GM23248 (cell line): ENCODE data around the gene ANAPC2. TPM values are rescaled to one million over a fixed set of nuclear protein-coding genes. Genes with fewer than 3 reads are reported as not detected.

Experiments used
- DNase-seq: peaks from one replicate; pipeline ENCODE4 v3.0.0-alpha.2; 2015
- H2AFZ ChIP-seq: fragments of 200-600 bp; sonication (generic); 2 replicates; pipeline ENCODE4 v1.6.1; 2016; ENCODE audit warnings: antibody characterized with exemption
- H3F3A ChIP-seq: fragments of 200-600 bp; sonication (generic); 2 replicates; pipeline ENCODE4 v1.6.1; 2016; ENCODE audit warnings: mild to moderate bottlenecking, antibody characterized with exemption, mixed run types; ENCODE audit not compliant: insufficient read depth
- H3K27ac ChIP-seq: fragments of 200-600 bp; sonication (generic); 2 replicates; pipeline ENCODE4 v1.5.1; 2016; ENCODE audit warnings: mild to moderate bottlenecking
- H3K27me3 ChIP-seq: fragments of 200-600 bp; sonication (generic); replicated peaks from 2 replicates; pipeline ENCODE4 v1.6.1; 2016; ENCODE audit warnings: mild to moderate bottlenecking; ENCODE audit not compliant: insufficient read depth
- H3K36me3 ChIP-seq: fragments of 200-600 bp; sonication (generic); 2 replicates; pipeline ENCODE4 v1.6.1; 2016; ENCODE audit warnings: low read depth, mild to moderate bottlenecking
- H3K4me1 ChIP-seq: fragments of 200-600 bp; sonication (generic); 2 replicates; pipeline ENCODE4 v1.6.1; 2016; ENCODE audit warnings: mild to moderate bottlenecking; ENCODE audit not compliant: insufficient read depth
- H3K4me2 ChIP-seq: fragments of 200-600 bp; sonication (generic); one replicate; pipeline ENCODE4 v1.6.1; 2016; ENCODE audit warnings: mild to moderate bottlenecking; ENCODE audit not compliant: unreplicated experiment
- H3K4me3 ChIP-seq: fragments of 200-600 bp; sonication (generic); 2 replicates; pipeline ENCODE4 v1.5.1; 2016; ENCODE audit warnings: mild to moderate bottlenecking
- H3K79me2 ChIP-seq: fragments of 200-600 bp; sonication (generic); 2 replicates; pipeline ENCODE4 v1.6.1; 2016; ENCODE audit warnings: mild to moderate bottlenecking; ENCODE audit not compliant: insufficient read depth
- H3K9ac ChIP-seq: fragments of 200-600 bp; sonication (generic); 2 replicates; pipeline ENCODE4 v1.6.1; 2016; ENCODE audit warnings: mild to moderate bottlenecking
- H3K9me2 ChIP-seq: fragments of 200-600 bp; sonication (generic); 2 replicates; pipeline ENCODE4 v1.6.1; 2016; ENCODE audit warnings: mixed run types, mild to moderate bottlenecking, moderate library complexity; ENCODE audit not compliant: insufficient read depth
- H3K9me3 ChIP-seq: fragments of 200-600 bp; sonication (generic); one replicate; pipeline ENCODE4 v1.6.1; 2017; ENCODE audit warnings: low read depth
- H4K20me1 ChIP-seq: fragments of 200-600 bp; sonication (generic); 2 replicates; pipeline ENCODE4 v1.6.0; 2016; ENCODE audit not compliant: insufficient read depth
- EZH2 ChIP-seq: fragments of 200-600 bp; sonication (generic); IDR thresholded peaks from 2 replicates; pipeline ENCODE4 v1.6.1; 2018; ENCODE audit warnings: antibody characterized with exemption, mild to moderate bottlenecking; ENCODE audit not compliant: insufficient read depth, poor library complexity, severe bottlenecking
- EZH2phosphoT487 ChIP-seq: fragments of 200-600 bp; sonication (generic); IDR thresholded peaks from 2 replicates; pipeline ENCODE4 v1.6.1; 2018; ENCODE audit warnings: antibody characterized with exemption, moderate library complexity, mild to moderate bottlenecking, low read depth; ENCODE audit not compliant: insufficient read depth
- WGBS, 2 experiments: methylation state at CpG; one replicate each; pipeline ENCODE4 v1.1.6; 2015 to 2017; ENCODE audit warnings: low lambda C conversion rate in 2 of 2, low coverage in 1 of 2; ENCODE audit errors: missing lambda C conversion rate in 2 of 2; 5-methylcytosine and 5-hydroxymethylcytosine counted together
- in situ Hi-C: fragments of 300-500 bp; cut with MboI; formaldehyde crosslinking; loops from 2 replicates; pipeline ENCODE4 v1.15.0; 2020
- polyA plus RNA-seq: library from polyadenylated mRNA; unstranded; fragments of >200 nt; fragmentation: Nextera tagmentation; extraction: Ambion mirVana; gene quantifications from 2 replicates; pipeline ENCODE4 v1.2.1, GENCODE V29; 2016
- total RNA-seq: library from RNA; depleted of rRNA; stranded (reverse); fragments of >200 nt; shearing (Covaris generic); gene quantifications from 2 replicates; pipeline ENCODE4 v1.2.3, GENCODE V29; 2014

Gene ANAPC2
- total and polyA plus RNA-seq, 2 experiments from 2014 or later, result 13.6 to 24.0 TPM

DNA sequence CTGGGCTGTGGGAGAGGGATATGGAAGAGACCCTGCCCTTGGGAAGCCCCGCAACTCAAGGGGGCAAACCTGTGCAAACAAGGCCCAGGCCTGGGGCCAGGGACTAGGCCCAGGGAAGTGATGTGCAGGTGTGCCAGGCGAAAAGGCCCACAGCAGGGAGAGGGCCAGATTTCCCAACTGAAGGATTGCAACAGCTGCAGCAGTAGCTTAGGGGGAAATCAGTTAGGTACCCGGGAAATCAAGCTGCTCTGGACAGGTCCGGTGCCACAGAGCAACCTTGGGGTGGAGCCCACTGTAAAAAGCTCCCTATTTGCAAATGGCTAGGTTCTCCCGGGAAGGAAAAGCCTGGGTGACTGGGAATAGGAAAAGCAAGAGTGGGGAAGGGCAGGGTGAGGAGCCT is 39.0 kb downstream of the ANAPC2 start:
- no peak overlapping the region for H3K4me3 ChIP-seq
- TF ChIP-seq EZH2phosphoT487 (no peak), EZH2 (no peak)
- 67 to 73% methylated on average over 5 of the region's 5 CpGs for WGBS, 2 experiments

DNA sequence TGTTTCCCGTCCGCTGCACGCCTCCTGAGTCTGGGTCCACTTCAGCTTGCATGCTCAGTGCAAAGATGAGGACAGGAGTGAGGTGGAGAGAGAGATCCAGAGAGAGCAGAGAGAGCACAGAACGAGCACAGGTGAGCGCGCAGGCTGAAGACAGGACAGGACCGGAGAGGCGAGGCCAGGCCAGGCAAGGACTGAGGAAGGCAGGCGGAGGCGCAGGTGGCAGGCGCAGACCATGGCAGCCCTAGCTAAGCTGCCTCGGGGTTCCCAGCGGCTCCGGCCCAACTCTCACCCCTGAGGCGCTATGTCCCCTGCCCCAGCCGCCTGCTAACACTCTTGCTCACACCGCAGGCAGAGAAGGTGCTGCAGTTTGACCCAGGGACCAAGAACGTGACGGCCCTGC is 39.7 kb downstream of the ANAPC2 start:
- Histone ChIP-seq H3K4me3 (no peak overlapping the region), H3K9me3 (no peaks in the 10 kb centered on the region), H3K27me3 (no peaks in the 10 kb centered on the region; the same call in 1 of the 2 replicates), H3K9ac (no peak overlapping the region), H3K36me3 (no peaks in the 10 kb centered on the region), H3K9me2 (no peaks in the 10 kb centered on the region), H4K20me1 (no peaks in the 10 kb centered on the region), H2AFZ (no peak overlapping the region), H3K4me1 (no peaks in the 10 kb centered on the region), H3F3A (no peaks in the 10 kb centered on the region), H3K27ac (no peak overlapping the region), H3K79me2 (no peaks in the 10 kb centered on the region), H3K4me2 (no peak overlapping the region)
- in situ Hi-C loops, result no loop called here
- 73 to 82% methylated on average over 18 to 19 of the region's 19 CpGs for WGBS, 2 experiments
- TF ChIP-seq EZH2phosphoT487 (no peak), EZH2 (no peak)
- no peak for DNase-seq

More for the DNA sequence above, 39.0 kb downstream of the ANAPC2 start:
- Histone ChIP-seq H3K9me3 (no peaks in the 10 kb centered on the region), H3K27ac (no peak overlapping the region), H2AFZ (no peak overlapping the region), H3K79me2 (no peaks in the 10 kb centered on the region), H3K27me3 (no peaks in the 10 kb centered on the region), H3F3A (no peaks in the 10 kb centered on the region), H3K36me3 (no peaks in the 10 kb centered on the region), H3K4me2 (no peak overlapping the region), H4K20me1 (no peaks in the 10 kb centered on the region), H3K9me2 (no peaks in the 10 kb centered on the region), H3K9ac (no peak overlapping the region), H3K4me1 (no peaks in the 10 kb centered on the region)
- in situ Hi-C loops, result no loop called here
- no peak for DNase-seq

DNA sequence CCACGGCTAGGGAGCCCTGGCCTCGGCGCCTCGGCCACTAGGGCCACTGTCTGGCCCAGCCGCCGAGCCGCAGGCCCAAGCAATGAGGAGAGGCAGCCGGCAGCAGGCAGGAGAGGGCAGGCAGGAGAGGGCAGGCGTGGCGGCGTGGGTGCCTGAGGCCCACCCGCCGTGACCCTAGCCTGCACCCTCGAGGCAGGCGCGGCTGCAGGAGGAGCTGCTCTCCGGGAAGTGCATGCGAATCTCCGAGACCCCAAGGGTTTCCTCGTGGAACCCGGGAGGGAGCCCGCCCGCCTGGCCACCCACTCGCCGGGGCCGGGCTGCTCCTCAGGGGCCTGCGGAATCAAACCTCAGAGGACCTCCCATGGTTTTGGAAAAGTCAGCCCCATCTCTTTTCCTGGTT is 40.1 kb downstream of the ANAPC2 start:
- Histone ChIP-seq H4K20me1 (no peaks in the 10 kb centered on the region), H3K4me2 (no peak overlapping the region), H3K4me1 (no peaks in the 10 kb centered on the region), H3K9me2 (no peaks in the 10 kb centered on the region), H3K27me3 (no peaks in the 10 kb centered on the region; the same call in 1 of the 2 replicates), H3F3A (no peaks in the 10 kb centered on the region), H3K9ac (no peak overlapping the region), H3K9me3 (no peaks in the 10 kb centered on the region), H2AFZ (no peak overlapping the region), H3K36me3 (no peaks in the 10 kb centered on the region), H3K27ac (no peak overlapping the region), H3K79me2 (no peaks in the 10 kb centered on the region), H3K4me3 (no peak overlapping the region)
- no peak for TF ChIP-seq EZH2
- no peak for TF ChIP-seq EZH2phosphoT487
- DNase-seq, result no peak
- in situ Hi-C loops, result no loop called here
- WGBS, 2 experiments, result 61 to 72% methylated on average over 22 to 27 of the region's 27 CpGs

DNA sequence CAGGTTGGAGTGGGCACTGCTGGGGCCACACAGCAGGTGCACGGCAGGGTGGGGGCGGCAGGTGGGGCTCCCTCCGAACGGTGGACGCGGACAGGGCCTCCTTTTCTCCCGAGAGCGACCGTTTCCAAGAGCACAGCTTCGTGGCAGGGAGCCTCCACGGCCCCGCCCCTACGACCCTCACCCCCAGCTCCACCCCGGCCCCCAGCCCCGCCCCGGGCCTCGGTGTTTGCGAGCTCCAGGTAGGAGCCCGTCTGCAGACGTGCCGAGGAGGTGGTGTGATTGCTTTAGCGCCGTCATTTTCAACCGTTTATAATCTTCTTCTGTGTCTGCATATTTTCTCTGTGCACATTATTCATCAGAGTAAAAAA is 40.6 kb downstream of the ANAPC2 start:
- Histone ChIP-seq H3K9me2 (no peaks in the 10 kb centered on the region), H3K9ac (no peak overlapping the region), H4K20me1 (no peaks in the 10 kb centered on the region), H3K9me3 (no peaks in the 10 kb centered on the region), H3K4me3 (no peak overlapping the region), H3K79me2 (no peaks in the 10 kb centered on the region), H3K4me1 (no peaks in the 10 kb centered on the region), H3K4me2 (no peak overlapping the region), H2AFZ (no peak overlapping the region), H3K27me3 (no peaks in the 10 kb centered on the region; the same call in 1 of the 2 replicates), H3F3A (no peaks in the 10 kb centered on the region), H3K36me3 (no peaks in the 10 kb centered on the region), H3K27ac (no peak overlapping the region)
- in situ Hi-C loops, result no loop called here
- DNase-seq, result no peak
- WGBS, 2 experiments, result 17 to 25% methylated on average over 8 to 24 of the region's 24 CpGs
- TF ChIP-seq EZH2 (no peak), EZH2phosphoT487 (no peak)

DNA sequence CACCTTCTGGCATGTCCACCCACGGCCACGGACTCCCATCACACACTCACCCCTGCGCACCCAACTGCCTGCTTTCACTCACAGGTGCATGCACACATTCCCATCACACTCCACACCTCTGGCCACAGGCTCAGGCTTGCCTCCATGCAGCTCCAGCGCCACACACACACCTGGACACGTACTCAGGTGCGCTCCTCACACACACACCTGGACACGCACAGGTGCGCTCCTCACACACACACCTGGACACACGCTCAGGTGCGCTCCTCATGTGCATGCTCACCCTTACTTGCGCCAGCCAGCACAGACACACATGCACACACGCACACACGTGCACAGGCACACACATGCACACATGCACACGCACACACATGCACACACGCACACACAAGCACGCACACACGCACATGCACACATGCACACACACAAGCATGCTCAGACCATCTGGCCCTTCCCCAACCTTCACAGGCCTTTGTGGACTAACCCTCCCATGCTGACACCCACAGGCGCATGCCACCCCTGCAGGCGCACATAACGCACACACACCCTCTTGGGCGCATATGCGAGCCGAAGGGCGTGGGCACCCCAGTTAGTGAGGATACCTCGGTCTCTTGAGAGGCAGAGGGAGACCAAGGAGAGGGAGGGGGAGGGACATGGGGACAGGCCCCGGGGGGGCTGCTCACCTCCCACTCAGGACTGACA is 41.1 kb downstream of the ANAPC2 start:
- H3K4me1 ChIP-seq, result no peaks in the 10 kb centered on the region
- no peaks in the 10 kb centered on the region; the same call in 1 of the 2 replicates for H3K27me3 ChIP-seq
- H3K9me3 ChIP-seq, result no peaks in the 10 kb centered on the region
- H3K9ac ChIP-seq, result no peak overlapping the region
- TF ChIP-seq EZH2phosphoT487, result no peak
- TF ChIP-seq EZH2, result no peak
- H3F3A ChIP-seq, result no peaks in the 10 kb centered on the region
- no peaks in the 10 kb centered on the region for H3K36me3 ChIP-seq
- in situ Hi-C loops, result no loop called here
- no peaks in the 10 kb centered on the region for H4K20me1 ChIP-seq
- no peak overlapping the region for H3K4me3 ChIP-seq
- no peak overlapping the region for H3K27ac ChIP-seq
- no peaks in the 10 kb centered on the region for H3K79me2 ChIP-seq
- H3K4me2 ChIP-seq, result no peak overlapping the region
- DNase-seq, result no peak
- 81 to 85% methylated on average over 24 to 26 of the region's 26 CpGs for WGBS, 2 experiments
- no peaks in the 10 kb centered on the region for H3K9me2 ChIP-seq
- no peak overlapping the region for H2AFZ ChIP-seq
